Neutrophil (primary cell): ENCODE measurements around the gene NMNAT2.
"Not testable (repeated sequence)": the region's sequence is repeated elsewhere in the genome, so short reads cannot be mapped to it uniquely, and the experiment has no call there.

Experiments used
- H3K27ac ChIP-seq: fragments of 200-600 bp; sonication (generic); 2 replicates; pipeline ENCODE4 v1.5.1; 2016; ENCODE audit warnings: mild to moderate bottlenecking, moderate library complexity
- H3K27me3 ChIP-seq: fragments of 200-600 bp; sonication (generic); 2 replicates; pipeline ENCODE4 v1.6.0; 2016; ENCODE audit warnings: mild to moderate bottlenecking
- H3K36me3 ChIP-seq: fragments of 200-600 bp; sonication (generic); 2 replicates; pipeline ENCODE4 v1.5.1; 2017
- H3K4me1 ChIP-seq, 2 experiments: fragments of 200-600 bp in 1 of 2; sonication (generic) in 1 of 2; 1 replicate in 1 of 2; 2 replicates in 1 of 2; pipeline versions ENCODE4 v1.5.1 to v1.6.1; 2013 to 2016; ENCODE audit warnings: low read depth in 1 of 2, low read length in 1 of 2, mild to moderate bottlenecking in 1 of 2, moderate library complexity in 1 of 2; ENCODE audit not compliant: control insufficient read depth in 1 of 2, insufficient read depth in 1 of 2
- H3K4me3 ChIP-seq, 2 experiments: fragments of 200-600 bp in 1 of 2; sonication (generic) in 1 of 2; 1 replicate in 1 of 2; 2 replicates in 1 of 2; pipeline ENCODE4 v1.5.1; 2013 to 2016; ENCODE audit warnings: low read depth in 1 of 2, low read length in 1 of 2, mild to moderate bottlenecking in 1 of 2, moderate library complexity in 1 of 2
- H3K9me3 ChIP-seq: fragments of 200-600 bp; sonication (generic); 2 replicates; pipeline ENCODE4 v1.5.1; 2016
- TF ChIP-seq, protein P1 (sequence below): fragments of 200-600 bp; sonication (generic); IDR thresholded peaks from 2 replicates; pipeline ENCODE4 v1.5.1; 2016; ENCODE audit warnings: antibody characterized with exemption

The NMNAT2 gene

DNA sequence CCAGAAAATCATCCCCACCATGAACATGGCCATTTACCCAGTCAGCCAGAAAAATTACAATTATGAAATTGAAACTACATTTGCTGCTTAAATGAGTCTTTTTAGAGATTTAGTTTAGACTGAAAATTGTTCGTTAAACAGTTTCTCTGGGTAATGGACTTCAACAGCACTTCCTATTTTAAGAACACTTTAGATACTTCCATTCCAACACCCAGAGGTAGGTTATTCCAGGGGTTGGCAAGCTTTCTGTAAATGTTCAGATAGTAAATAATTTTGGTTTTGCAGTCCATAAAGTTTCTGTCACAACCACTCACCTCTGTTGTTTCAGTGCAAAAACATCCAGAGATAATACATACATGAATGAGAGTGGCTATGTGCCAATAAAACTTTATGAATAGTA, 10.2 kb downstream of the NMNAT2 start:
- H3K9me3 ChIP-seq: no peaks in the 10 kb centered on the region
- TF ChIP-seq, protein P1, sequence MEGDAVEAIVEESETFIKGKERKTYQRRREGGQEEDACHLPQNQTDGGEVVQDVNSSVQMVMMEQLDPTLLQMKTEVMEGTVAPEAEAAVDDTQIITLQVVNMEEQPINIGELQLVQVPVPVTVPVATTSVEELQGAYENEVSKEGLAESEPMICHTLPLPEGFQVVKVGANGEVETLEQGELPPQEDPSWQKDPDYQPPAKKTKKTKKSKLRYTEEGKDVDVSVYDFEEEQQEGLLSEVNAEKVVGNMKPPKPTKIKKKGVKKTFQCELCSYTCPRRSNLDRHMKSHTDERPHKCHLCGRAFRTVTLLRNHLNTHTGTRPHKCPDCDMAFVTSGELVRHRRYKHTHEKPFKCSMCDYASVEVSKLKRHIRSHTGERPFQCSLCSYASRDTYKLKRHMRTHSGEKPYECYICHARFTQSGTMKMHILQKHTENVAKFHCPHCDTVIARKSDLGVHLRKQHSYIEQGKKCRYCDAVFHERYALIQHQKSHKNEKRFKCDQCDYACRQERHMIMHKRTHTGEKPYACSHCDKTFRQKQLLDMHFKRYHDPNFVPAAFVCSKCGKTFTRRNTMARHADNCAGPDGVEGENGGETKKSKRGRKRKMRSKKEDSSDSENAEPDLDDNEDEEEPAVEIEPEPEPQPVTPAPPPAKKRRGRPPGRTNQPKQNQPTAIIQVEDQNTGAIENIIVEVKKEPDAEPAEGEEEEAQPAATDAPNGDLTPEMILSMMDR: no peak
- H3K27ac ChIP-seq: no peak overlapping the region

DNA sequence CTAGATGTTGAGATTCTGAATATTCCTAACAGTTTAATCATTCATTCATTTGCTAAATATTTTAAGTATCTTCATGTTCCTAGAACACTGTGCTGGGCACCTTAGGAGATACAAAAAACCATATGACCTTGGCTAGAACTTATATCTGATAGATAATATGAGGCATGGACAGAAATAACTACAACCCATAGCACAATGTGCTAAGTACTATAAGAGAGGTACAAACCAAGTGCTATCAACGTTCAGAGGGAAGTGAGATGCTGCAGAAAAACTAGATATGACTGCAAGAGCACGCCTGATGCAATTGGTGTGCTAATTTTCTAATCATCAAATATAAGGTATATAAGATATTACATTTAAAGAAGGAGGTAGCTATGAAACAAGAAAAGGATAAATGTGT, 10.7 kb downstream of the NMNAT2 start:
- TF ChIP-seq, protein P1: no peak
- no peak overlapping the region for H3K4me3 ChIP-seq
- H3K9me3 ChIP-seq: no peaks in the 10 kb centered on the region
- no peaks in the 10 kb centered on the region for H3K36me3 ChIP-seq
- no peak overlapping the region for H3K27ac ChIP-seq
- no peaks in the 10 kb centered on the region for H3K4me1 ChIP-seq
- H3K27me3 ChIP-seq: peaks cover 77% of the 10 kb centered on the region

More for the DNA sequence above, 10.2 kb downstream of the NMNAT2 start:
- H3K4me1 ChIP-seq: no peaks in the 10 kb centered on the region
- H3K4me3 ChIP-seq: no peak overlapping the region
- no peaks in the 10 kb centered on the region for H3K36me3 ChIP-seq
- peaks cover 77% of the 10 kb centered on the region for H3K27me3 ChIP-seq

DNA sequence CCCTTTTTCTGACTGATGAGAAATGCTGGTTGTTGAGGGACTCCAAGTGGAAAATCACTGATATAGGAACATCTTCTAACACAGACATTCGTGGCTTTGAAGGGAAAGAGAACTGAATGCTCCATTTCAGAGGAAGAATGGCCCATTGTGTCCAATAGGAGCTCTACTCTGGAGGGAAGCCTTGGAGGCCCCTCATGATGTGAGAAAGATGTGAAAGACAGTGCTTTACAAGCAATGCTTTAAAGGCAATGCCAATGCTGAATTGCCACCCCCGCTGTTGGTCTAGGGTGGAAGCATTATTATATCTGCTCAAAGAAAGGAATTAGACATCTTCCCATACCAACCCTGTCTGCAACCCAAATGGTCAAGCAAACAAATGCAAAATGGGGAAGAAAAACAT, 13.7 kb downstream of the NMNAT2 start:
- TF ChIP-seq, protein P1: no peak
- H3K36me3 ChIP-seq: no peaks in the 10 kb centered on the region
- H3K4me3 ChIP-seq: no peak overlapping the region

DNA sequence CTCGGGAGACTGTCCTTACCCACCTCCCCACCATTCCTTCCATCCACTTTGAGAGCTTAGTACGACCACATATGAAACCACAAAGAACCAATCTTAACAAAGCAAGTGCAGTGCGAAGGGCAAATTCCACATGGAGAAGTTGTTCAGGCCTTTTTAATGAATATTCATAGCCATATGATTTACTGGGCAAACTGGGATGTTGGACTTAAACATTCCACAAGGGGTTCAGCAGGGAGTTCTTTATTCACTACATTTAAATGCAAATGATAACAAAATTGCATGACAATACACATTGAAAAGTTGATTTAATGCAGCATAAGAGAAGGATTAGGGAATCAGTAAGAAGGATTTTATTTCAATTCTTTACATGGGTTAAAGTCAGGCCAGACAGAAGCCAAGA, 14.7 kb downstream of the NMNAT2 start:
- H3K27me3 ChIP-seq: peaks cover 57% of the 10 kb centered on the region
- no peaks in the 10 kb centered on the region for H3K36me3 ChIP-seq
- H3K27ac ChIP-seq: no peak overlapping the region
- no peaks in the 10 kb centered on the region for H3K9me3 ChIP-seq
- H3K4me1 ChIP-seq: no peaks in the 10 kb centered on the region
- TF ChIP-seq, protein P1: no peak
- no peak overlapping the region for H3K4me3 ChIP-seq

More for the DNA sequence above, 13.7 kb downstream of the NMNAT2 start:
- Histone ChIP-seq H3K27me3 (peaks cover 63% of the 10 kb centered on the region), H3K4me1 (no peaks in the 10 kb centered on the region), H3K27ac (no peak overlapping the region), H3K9me3 (no peaks in the 10 kb centered on the region)

DNA sequence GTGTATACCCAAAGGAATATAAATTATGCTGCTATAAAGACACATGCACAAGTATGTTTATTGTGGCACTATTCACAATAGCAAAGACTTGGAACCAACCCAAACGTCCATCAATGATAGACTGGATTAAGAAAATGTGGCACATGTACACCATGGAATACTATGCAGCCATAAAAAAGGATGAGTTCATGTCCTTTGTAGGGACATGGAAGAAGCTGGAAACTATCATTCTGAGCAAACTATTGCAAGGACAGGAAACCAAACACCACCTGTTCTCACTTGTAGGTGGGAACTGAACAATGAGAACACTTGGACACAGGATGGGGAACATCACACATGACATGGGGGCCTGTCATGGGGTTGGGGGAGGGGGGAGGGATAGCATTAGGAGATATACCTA, 16.6 kb downstream of the NMNAT2 start:
- not testable (repeated sequence) for H3K9me3 ChIP-seq, H3K4me1 ChIP-seq, H3K36me3 ChIP-seq, H3K27ac ChIP-seq, H3K4me3 ChIP-seq
- peaks cover 49% of the 10 kb centered on the region for H3K27me3 ChIP-seq

DNA sequence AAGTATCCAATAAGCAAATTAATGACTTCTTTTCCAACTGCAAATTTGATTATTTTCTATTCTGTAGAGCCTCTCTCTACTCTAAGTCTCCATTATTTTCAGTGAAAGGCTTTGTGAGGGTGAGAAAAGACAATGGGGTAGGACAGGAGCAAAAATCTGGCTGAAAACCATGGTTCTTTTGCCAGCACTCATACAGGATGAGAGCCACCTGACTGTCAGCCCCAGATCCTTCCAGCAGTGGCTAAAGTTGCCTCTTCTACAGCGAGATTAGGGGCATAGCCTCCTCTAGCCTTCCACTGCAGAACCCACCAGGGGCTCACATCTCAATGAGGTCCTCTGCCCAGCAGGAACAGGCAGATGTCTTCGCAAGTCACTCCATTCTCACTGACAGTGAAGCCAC, 23.7 kb downstream of the NMNAT2 start:
- TF ChIP-seq, protein P1: no peak
- Histone ChIP-seq H3K27ac (no peak overlapping the region), H3K9me3 (no peaks in the 10 kb centered on the region), H3K4me1 (no peaks in the 10 kb centered on the region), H3K4me3 (no peak overlapping the region), H3K36me3 (no peaks in the 10 kb centered on the region), H3K27me3 (peaks cover 75% of the 10 kb centered on the region)
